GM21381 (cell line): ENCODE data around the gene MSANTD2.

Source experiments
- ATAC-seq: cut with Tn5 transposase; IDR thresholded peaks from one replicate; pipeline ENCODE4 v1.9.1; 2021; ENCODE audit warnings: mild to moderate bottlenecking, moderate library complexity; ENCODE audit not compliant: unreplicated experiment

The MSANTD2 gene

GRCh38 chr11:124756033-124756752 is 44.0 kb downstream of the MSANTD2 start:
- no peak for ATAC-seq

- no peak for ATAC-seq
Measured at GRCh38 chr11:124754710-124755109, 45.5 kb downstream of the MSANTD2 start.

DNA sequence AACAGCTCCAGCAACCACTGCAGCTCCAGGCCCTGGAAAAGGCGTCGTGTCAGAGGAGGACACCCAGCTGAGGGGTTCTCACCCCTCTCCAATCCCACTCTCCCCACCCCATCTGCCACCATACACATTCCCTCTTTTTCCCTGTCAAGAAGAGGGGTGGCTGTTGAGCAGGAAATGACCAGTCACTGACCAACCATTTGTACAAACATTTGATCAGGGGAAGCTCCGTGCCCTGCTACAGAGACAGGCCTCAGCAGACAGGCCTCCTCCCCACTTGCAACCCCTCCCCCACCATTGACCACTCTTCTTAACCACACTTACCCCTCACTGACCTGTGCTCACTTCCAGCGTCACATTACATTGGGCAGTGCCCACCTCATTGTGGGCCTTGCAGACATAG is 45.9 kb downstream of the MSANTD2 start:
- no peak for ATAC-seq

DNA sequence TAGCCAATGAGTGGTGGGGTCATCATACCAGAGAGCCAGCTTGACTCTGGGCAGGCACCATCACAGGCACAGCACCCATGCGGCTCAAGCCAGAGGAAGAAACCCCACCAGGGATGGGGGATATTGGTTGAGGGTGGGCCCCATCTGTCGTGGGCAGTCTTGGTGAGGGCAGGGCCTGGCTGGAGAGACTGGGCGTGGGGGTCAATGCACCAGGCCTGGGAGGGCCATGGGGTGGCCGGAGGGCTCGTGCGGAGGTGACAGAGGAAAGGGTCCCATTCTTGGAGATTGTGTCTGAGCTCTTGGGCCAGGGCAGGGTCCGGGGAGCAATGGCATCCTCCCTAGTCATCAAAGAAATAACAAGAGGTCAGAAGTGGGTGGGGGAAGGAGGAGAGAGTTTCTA is 46.6 kb downstream of the MSANTD2 start:
- ATAC-seq, result no peak

GRCh38 chr11:124753205-124753604 is 47.0 kb downstream of the MSANTD2 start:
- no peak for ATAC-seq

- no peak for ATAC-seq
Measured at GRCh38 chr11:124752471-124753102, 47.6 kb downstream of the MSANTD2 start.

- ATAC-seq, result no peak
Measured at GRCh38 chr11:124751741-124752470, 48.3 kb downstream of the MSANTD2 start, which contains the start of gene VSIG2. Gene VSIG2 (minus strand): TSS chr11:124752255. CDS start chr11:124752137, 118 bp downstream.

- ATAC-seq, result no peak
Measured at GRCh38 chr11:124751391-124751740, 48.8 kb downstream of the MSANTD2 start.

DNA sequence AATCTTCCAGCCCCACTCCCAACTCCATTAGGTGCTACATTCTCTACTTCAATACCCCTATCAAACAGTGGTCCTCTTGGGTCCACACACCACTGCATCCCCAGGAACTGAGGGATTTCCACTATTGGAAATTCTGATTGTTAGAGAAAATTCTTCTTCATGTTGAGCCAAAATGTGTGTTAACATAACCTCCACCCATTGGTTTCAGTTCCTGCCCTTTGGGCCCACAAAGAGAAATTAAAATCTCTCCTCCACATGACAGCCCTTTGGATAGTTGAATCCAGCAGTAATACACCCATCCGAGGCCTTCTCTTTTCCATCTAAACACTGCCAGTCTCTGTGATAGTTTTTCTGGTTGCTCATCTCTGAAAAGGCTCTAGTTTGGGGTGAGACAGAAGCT is 50.3 kb downstream of the MSANTD2 start:
- ATAC-seq, result no peak

- no peak for ATAC-seq
Measured at GRCh38 chr11:124748481-124749343, 51.5 kb downstream of the MSANTD2 start.

DNA sequence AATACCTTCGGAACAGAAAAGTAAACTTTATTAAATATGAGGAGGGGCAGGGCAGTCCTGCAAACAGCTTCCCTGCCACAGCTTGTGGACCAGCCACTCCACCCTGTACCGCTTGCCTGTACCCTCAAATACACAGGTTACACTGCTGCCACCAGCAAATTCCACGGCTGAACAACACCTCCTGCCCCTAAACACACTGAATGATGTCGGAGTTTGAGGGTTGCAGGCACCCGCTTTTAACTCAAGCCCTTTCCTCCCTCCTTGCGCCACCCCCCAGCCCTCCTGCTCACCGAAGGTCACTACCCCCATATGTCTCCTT is 52.1 kb downstream of the MSANTD2 start:
- no peak for ATAC-seq

GRCh38 chr11:124747406-124748099 is 52.7 kb downstream of the MSANTD2 start:
- ATAC-seq, result no peak

- peak; percentile 92 for ATAC-seq
Measured at GRCh38 chr11:124746621-124747243, 53.5 kb downstream of the MSANTD2 start.

- peak; percentile 17 for ATAC-seq
Measured at GRCh38 chr11:124745835-124746620, 54.2 kb downstream of the MSANTD2 start.

GRCh38 chr11:124745270-124745834 is 54.9 kb downstream of the MSANTD2 start:
- no peak for ATAC-seq

DNA sequence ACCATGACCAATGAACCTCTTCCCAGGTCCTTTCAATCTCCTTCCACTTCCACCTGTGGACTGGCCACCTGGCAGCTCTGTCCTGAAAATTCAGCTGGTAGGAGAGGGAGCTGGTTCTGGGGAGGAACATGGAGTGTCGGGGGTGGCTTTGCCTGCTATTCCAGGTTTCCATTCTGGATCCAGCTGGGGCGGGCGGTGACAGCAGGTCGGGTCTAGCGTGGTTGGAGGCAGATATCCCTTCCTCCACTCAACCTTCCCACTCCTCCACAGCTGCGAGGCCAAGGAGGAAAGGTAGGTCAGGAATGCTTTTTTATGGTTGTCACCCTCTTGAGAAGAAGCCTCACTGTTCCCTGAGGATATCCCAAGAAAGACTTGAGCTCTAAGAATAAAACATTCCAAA is 57.2 kb downstream of the MSANTD2 start:
- no peak for ATAC-seq

GRCh38 chr11:124742555-124742954 is 57.7 kb downstream of the MSANTD2 start:
- no peak for ATAC-seq

DNA sequence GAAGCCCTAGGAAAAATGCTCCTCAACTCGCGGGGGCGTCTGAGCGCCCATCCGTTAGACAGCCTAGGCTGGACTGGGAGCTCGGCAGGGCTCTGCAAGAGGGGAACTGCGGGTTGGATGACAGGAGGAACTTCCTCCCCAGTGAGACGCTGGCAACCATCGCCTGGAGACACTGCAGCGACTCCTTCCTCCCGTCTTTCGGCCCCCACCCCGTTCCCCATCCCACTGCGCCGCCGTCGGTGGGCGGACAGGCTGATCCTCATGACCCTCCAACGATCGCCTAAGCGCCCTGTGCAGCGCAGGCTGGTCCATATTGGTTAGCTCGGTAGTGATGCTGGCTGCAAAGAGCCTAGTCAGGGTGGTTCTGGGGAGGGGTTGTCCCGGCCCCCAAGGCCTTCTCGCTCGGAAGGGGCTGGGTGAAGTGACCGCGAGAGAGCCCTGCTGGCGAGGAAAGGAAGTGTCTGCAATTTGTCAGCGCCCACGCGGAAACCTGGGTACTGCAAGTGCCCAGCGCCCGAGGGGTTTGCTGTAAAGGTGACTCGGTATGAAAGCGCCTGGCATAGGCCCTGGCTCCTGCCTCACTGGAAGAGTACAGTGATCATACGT is 59.8 kb downstream of the MSANTD2 start:
- ATAC-seq, result peak; percentile 38
